Neuronal stem cell (in vitro differentiated cells): ENCODE measurements around the gene PDZRN3.

Experiments
- DNase-seq: peaks from one replicate; pipeline ENCODE4 v3.0.0-alpha.2; 2013; ENCODE audit warnings: low spot score
- H2AFZ ChIP-seq: one replicate; pipeline ENCODE4 v1.6.1; 2013; ENCODE audit warnings: mild to moderate bottlenecking, low read length, inconsistent platforms
- H2AK5ac ChIP-seq: 2 replicates; pipeline ENCODE4 v1.6.1; 2013; ENCODE audit warnings: low read depth, mild to moderate bottlenecking, inconsistent platforms, low read length, moderate library complexity, mixed read lengths
- H2BK120ac ChIP-seq: 2 replicates; pipeline ENCODE4 v1.6.1; 2013; ENCODE audit warnings: low read depth, mild to moderate bottlenecking, inconsistent platforms, low read length, moderate library complexity, mixed read lengths
- H2BK12ac ChIP-seq: one replicate; pipeline ENCODE4 v1.6.1; 2013; ENCODE audit warnings: low read length, inconsistent platforms
- H2BK15ac ChIP-seq: 2 replicates; pipeline ENCODE4 v1.6.1; 2013; ENCODE audit warnings: mild to moderate bottlenecking, low read length, inconsistent platforms, mixed read lengths
- H2BK5ac ChIP-seq: one replicate; pipeline ENCODE4 v1.6.1; 2013; ENCODE audit warnings: inconsistent platforms, mild to moderate bottlenecking, low read length, moderate library complexity
- H3K14ac ChIP-seq: one replicate; pipeline ENCODE4 v1.6.1; 2013; ENCODE audit warnings: low read length, inconsistent platforms
- H3K18ac ChIP-seq: 2 replicates; pipeline ENCODE4 v1.6.1; 2013; ENCODE audit warnings: low read length, inconsistent platforms
- H3K23ac ChIP-seq: 2 replicates; pipeline ENCODE4 v1.6.1; 2013; ENCODE audit warnings: low read depth, mild to moderate bottlenecking, mixed read lengths, low read length, inconsistent platforms; ENCODE audit not compliant: poor library complexity
- H3K27ac ChIP-seq: replicated peaks from 3 replicates; pipeline ENCODE4 v1.5.1; 2013; ENCODE audit warnings: low read length, inconsistent platforms
- H3K27me3 ChIP-seq, 3 experiments: 2 replicates each; pipeline ENCODE4 v1.6.1; 2013; ENCODE audit warnings: low read length in 3 of 3, mild to moderate bottlenecking in 2 of 3, inconsistent platforms in 1 of 3, low read depth in 1 of 3, mixed read lengths in 1 of 3, moderate library complexity in 1 of 3; ENCODE audit not compliant: control insufficient read depth in 3 of 3, insufficient read depth in 3 of 3
- H3K36me3 ChIP-seq, 2 donors: replicated peaks in 1 of 2; 2 replicates each; pipeline ENCODE4 v1.6.1; 2013; ENCODE audit warnings: low read length in 2 of 2; ENCODE audit not compliant: control insufficient read depth in 2 of 2, insufficient read depth in 2 of 2
- H3K4ac ChIP-seq: 2 replicates; pipeline ENCODE4 v1.6.1; 2013; ENCODE audit warnings: inconsistent platforms, mild to moderate bottlenecking, low read length, moderate library complexity
- H3K4me1 ChIP-seq, 2 donors: 1 replicate in 1 of 2; 2 replicates in 1 of 2; pipeline ENCODE4 v1.6.1; 2013; ENCODE audit warnings: low read length in 2 of 2, low read depth in 1 of 2; ENCODE audit not compliant: control insufficient read depth in 2 of 2, insufficient read depth in 1 of 2
- H3K4me2 ChIP-seq: one replicate; pipeline ENCODE4 v1.6.1; 2013; ENCODE audit warnings: mild to moderate bottlenecking, low read length, inconsistent platforms; ENCODE audit not compliant: insufficient read depth, poor library complexity, severe bottlenecking
- H3K4me3 ChIP-seq, 2 donors: 2 replicates each; pipeline ENCODE4 v1.5.1; 2013; ENCODE audit warnings: low read length in 2 of 2, mild to moderate bottlenecking in 2 of 2, inconsistent platforms in 1 of 2, moderate library complexity in 1 of 2
- H3K79me1 ChIP-seq: one replicate; pipeline ENCODE4 v1.6.1; 2013; ENCODE audit warnings: low read depth, mild to moderate bottlenecking, inconsistent platforms, low read length, moderate library complexity
- H3K9ac ChIP-seq: one replicate; pipeline ENCODE4 v1.6.1; 2013; ENCODE audit warnings: mild to moderate bottlenecking, low read depth, low read length, inconsistent platforms; ENCODE audit not compliant: poor library complexity
- H3K9me3 ChIP-seq, 2 donors: replicated peaks in 1 of 2; 2 replicates each; pipeline versions ENCODE3 to v1.6.1; 2013; ENCODE audit warnings: low read length in 2 of 2, mild to moderate bottlenecking in 2 of 2, inconsistent platforms in 1 of 2, low read depth in 1 of 2, mixed read lengths in 1 of 2, moderate library complexity in 1 of 2; ENCODE audit not compliant: control insufficient read depth in 2 of 2, insufficient read depth in 1 of 2
- H4K8ac ChIP-seq: one replicate; pipeline ENCODE4 v1.6.1; 2013; ENCODE audit warnings: low read depth, mild to moderate bottlenecking, inconsistent platforms, low read length, moderate library complexity
- H4K91ac ChIP-seq: one replicate; pipeline ENCODE4 v1.6.1; 2013; ENCODE audit warnings: low read length, low read depth, mild to moderate bottlenecking, inconsistent platforms; ENCODE audit not compliant: poor library complexity
- WGBS, 2 donors: extraction: QIAGEN DNeasy Blood & Tissue Kit; methylation state at CpG; one replicate each; pipeline ENCODE4 v1.1.7; 2013; ENCODE audit warnings: missing lambda C conversion rate in 2 of 2, mixed read lengths in 1 of 2; ENCODE audit not compliant: insufficient read length in 2 of 2, insufficient replicate concordance in 1 of 2; ENCODE audit errors: extremely low coverage in 2 of 2; 5-methylcytosine and 5-hydroxymethylcytosine counted together

PDZRN3 gene

DNA sequence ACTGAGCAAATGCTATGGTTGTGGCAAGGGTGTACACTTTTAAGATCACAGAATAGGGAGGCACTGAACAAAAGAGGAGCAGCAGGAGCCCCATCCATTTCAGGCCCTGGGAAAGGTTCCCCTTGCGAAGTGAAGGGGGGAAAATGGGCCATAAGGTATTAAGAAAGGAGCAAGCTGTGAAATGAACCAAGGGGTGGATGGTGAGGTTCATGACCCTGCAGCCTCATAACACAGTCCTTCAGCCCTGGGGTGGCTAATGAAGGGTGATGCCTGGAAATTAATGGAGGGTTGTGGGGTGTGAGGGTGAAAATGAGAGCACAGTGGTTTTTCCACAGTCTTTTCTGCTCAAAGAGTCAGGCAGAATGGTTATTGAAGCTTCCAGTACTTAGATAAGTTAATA is 150.1 kb downstream of the PDZRN3 start:
- DNase-seq: no peak
- no peak overlapping the region for H2BK15ac ChIP-seq
- no peak overlapping the region for H2AFZ ChIP-seq
- H4K8ac ChIP-seq: no peak overlapping the region
- no peak overlapping the region for H2BK12ac ChIP-seq
- H3K79me1 ChIP-seq: no peaks in the 10 kb centered on the region
- no peak overlapping the region for H2AK5ac ChIP-seq
- H2BK120ac ChIP-seq: no peak overlapping the region
- no peak overlapping the region for H3K9ac ChIP-seq
- H3K4me2 ChIP-seq: no peak overlapping the region
- H3K4ac ChIP-seq: no peak overlapping the region
- no peak overlapping the region for H3K14ac ChIP-seq
- H3K36me3 ChIP-seq: peaks cover 0 to 4% of the 10 kb centered on the region in 2 donors
- H3K27me3 ChIP-seq: no peaks in the 10 kb centered on the region
- no peak overlapping the region for H3K27ac ChIP-seq
- H4K91ac ChIP-seq: no peak overlapping the region
- H3K18ac ChIP-seq: no peak overlapping the region
- H3K4me1 ChIP-seq: peaks cover 0 to 6% of the 10 kb centered on the region in 2 donors
- no peak overlapping the region for H3K23ac ChIP-seq
- H2BK5ac ChIP-seq: no peak overlapping the region
- WGBS, 2 donors: no CpG with 5 or more reads among the region's 1 CpG
- no peak overlapping the region for H3K4me3 ChIP-seq
- H3K9me3 ChIP-seq: peaks cover 4 to 8% of the 10 kb centered on the region in 2 donors

DNA sequence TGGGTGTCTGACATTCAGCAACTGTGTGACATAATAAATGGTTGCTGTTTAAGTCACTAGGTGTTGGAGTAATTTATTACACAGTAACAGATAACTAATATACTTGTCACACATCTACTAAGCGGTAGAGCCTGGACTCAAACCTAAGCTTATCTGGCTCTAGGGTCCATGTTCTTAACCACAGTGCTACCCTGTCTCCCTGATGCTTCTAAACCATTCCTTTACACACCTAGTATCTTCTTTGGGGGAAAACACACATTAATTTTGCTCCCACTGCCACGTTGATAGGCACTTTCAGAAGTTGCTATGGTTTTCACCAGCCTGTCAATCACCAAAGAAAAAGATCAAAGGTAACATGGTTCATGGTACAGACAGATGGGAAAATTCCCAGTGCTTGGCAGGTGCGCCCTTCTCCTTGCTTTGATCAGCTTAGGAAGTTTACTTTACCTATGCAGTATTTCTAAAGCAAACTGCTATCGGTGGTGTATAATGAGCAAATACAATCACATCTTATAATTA is 150.8 kb downstream of the PDZRN3 start:
- Histone ChIP-seq H3K4me3 (no peak overlapping the region), H3K4me2 (no peak overlapping the region), H2BK5ac (no peak overlapping the region), H4K8ac (no peak overlapping the region), H3K9ac (no peak overlapping the region), H2BK120ac (no peak overlapping the region), H2BK12ac (no peak overlapping the region), H3K4ac (no peak overlapping the region), H3K79me1 (no peaks in the 10 kb centered on the region), H3K36me3 (peaks cover 0 to 4% of the 10 kb centered on the region in 2 donors), H3K23ac (no peak overlapping the region), H3K18ac (no peak overlapping the region), H3K4me1 (peaks cover 0 to 6% of the 10 kb centered on the region in 2 donors), H3K9me3 (peaks cover 4 to 8% of the 10 kb centered on the region in 2 donors), H3K27me3 (no peaks in the 10 kb centered on the region), H3K27ac (no peak overlapping the region), H2AK5ac (no peak overlapping the region), H3K14ac (no peak overlapping the region), H2BK15ac (no peak overlapping the region), H2AFZ (no peak overlapping the region), H4K91ac (no peak overlapping the region)
- DNase-seq: no peak
- no CpG with 5 or more reads among the region's 4 CpGs for WGBS, 2 donors

DNA sequence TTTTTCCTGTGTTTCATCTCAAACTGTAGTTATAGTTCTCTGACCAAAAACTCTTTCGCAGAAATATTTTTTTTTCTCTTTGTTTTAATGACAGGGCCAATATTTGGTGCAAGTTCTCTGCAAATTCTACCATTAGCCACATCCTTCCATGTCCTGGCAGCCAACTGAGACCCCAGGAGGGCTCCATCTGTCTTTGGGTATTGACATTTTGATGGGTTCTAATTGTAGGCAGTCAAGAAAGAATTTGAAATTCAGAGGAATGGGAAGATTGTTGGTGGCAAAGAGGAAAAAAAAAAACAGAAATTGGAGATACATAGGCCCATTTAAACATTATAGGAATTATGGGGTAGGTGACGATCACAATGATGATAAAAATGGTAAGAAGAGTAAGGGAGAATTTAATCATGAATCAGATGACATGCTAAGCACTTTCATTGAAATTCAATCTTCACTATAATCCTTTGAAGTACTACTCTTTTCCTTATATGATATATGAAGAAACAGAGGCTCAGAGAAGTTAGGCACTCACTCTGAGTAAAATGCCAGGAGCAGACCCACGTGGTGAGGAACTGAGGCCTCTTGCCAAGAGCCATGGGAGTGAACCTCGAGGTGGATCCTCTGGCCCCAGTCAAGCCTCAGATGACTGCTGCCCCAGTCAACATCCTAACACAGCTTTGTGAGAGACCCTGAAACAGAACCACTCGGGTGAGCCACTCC is 151.4 kb downstream of the PDZRN3 start:
- no CpG with 5 or more reads among the region's 5 CpGs for WGBS, 2 donors
- H3K9me3 ChIP-seq: peaks cover 4 to 8% of the 10 kb centered on the region in 2 donors
- no peak overlapping the region for H2BK120ac ChIP-seq
- H2BK12ac ChIP-seq: no peak overlapping the region
- H3K27me3 ChIP-seq: no peaks in the 10 kb centered on the region
- H3K9ac ChIP-seq: no peak overlapping the region
- H2BK5ac ChIP-seq: no peak overlapping the region
- no peak overlapping the region for H2BK15ac ChIP-seq
- no peak overlapping the region for H2AK5ac ChIP-seq
- H3K4ac ChIP-seq: no peak overlapping the region
- no peak overlapping the region for H3K27ac ChIP-seq
- no peak for DNase-seq
- H4K91ac ChIP-seq: no peak overlapping the region
- no peak overlapping the region for H3K23ac ChIP-seq
- no peak overlapping the region for H4K8ac ChIP-seq
- no peaks in the 10 kb centered on the region for H3K79me1 ChIP-seq
- H3K4me2 ChIP-seq: no peak overlapping the region
- no peak overlapping the region for H2AFZ ChIP-seq
- H3K18ac ChIP-seq: no peak overlapping the region
- H3K4me3 ChIP-seq: no peak overlapping the region
- peaks cover 0 to 6% of the 10 kb centered on the region in 2 donors for H3K4me1 ChIP-seq
- H3K14ac ChIP-seq: no peak overlapping the region
- H3K36me3 ChIP-seq: peaks cover 0 to 4% of the 10 kb centered on the region in 2 donors

DNA sequence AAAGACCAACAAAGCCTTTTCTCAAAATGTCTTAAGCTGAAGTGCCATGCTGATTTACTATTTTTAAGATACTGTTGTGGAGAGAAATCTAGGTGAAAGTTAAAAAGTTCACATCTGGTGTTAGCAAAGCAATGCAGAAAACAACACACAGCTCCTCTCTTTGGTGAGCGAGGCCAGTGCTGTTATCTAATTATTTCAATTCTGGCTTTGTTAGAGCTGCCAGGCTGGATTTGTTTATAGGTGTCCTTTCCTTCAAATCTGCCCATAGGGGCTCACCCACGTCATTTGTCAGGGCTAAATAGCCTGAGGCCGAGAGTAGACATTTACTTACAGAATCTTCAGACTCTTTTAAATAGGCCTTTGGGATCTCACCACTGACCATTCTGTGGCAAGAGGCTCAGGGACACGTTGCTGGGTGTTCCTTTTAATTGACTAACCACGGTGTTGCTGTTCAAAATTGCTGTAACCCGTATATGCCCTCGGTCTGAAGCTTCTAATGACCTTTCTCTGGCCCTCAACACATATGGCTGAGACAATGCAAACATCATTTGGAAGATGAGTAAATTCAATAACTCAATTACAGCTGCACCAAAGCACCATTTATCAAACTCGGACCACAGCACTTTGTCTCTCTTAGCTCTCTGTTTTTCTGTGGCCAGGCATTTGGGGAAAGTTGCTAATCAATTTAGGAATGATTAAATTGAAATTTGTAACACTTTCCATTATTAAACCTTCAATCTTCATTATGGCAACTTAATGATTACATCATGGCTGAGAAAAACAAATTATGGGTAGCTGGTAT is 152.6 kb downstream of the PDZRN3 start:
- no peak for DNase-seq
- no peak overlapping the region for H3K4ac ChIP-seq
- no peak overlapping the region for H2AK5ac ChIP-seq
- H2BK15ac ChIP-seq: no peak overlapping the region
- no peak overlapping the region for H3K4me2 ChIP-seq
- H3K79me1 ChIP-seq: no peaks in the 10 kb centered on the region
- peaks cover 4 to 8% of the 10 kb centered on the region in 2 donors for H3K9me3 ChIP-seq
- no peak overlapping the region for H3K18ac ChIP-seq
- no peak overlapping the region for H2BK120ac ChIP-seq
- H3K36me3 ChIP-seq: peaks cover 0 to 4% of the 10 kb centered on the region in 2 donors
- H3K23ac ChIP-seq: no peak overlapping the region
- H2BK5ac ChIP-seq: no peak overlapping the region
- H3K27me3 ChIP-seq: no peaks in the 10 kb centered on the region
- no peak overlapping the region for H3K14ac ChIP-seq
- H4K91ac ChIP-seq: no peak overlapping the region
- H2AFZ ChIP-seq: no peak overlapping the region
- H3K27ac ChIP-seq: no peak overlapping the region
- peaks cover 0 to 6% of the 10 kb centered on the region in 2 donors for H3K4me1 ChIP-seq
- WGBS, 2 donors: no CpG with 5 or more reads among the region's 8 CpGs
- no peak overlapping the region for H3K9ac ChIP-seq
- no peak overlapping the region for H3K4me3 ChIP-seq
- H4K8ac ChIP-seq: no peak overlapping the region
- no peak overlapping the region for H2BK12ac ChIP-seq
